COLO829 (cell line): ENCODE results near the gene TUBB6.
A peak's percentile ranks its signal among the peaks of the same experiment; 100 is the strongest.

Experiments used
- DNase-seq: peaks from one replicate; pipeline ENCODE4 v3.0.0; 2012; ENCODE audit warnings: low spot score

TUBB6 gene

DNA sequence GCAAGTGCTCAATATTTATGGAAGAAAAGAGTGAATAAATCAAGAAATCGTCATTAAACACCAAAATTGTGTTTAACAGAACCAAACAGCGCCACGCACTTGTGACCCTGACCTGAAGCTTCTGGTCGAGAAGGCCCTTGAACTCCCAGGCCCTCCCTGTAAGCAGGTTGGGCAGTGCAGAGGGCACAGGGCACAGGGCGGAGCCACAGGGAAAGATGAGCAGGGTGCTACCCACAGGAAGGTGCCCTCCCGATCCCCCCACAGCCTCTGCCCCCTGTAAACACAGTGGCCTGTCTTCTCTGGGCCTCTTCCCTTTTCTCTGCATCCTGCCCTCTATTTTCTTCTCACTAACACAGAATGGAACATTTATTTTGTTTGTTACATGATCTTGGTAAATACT is 16.9 kb upstream of the TUBB6 start:
- no peak for DNase-seq

DNA sequence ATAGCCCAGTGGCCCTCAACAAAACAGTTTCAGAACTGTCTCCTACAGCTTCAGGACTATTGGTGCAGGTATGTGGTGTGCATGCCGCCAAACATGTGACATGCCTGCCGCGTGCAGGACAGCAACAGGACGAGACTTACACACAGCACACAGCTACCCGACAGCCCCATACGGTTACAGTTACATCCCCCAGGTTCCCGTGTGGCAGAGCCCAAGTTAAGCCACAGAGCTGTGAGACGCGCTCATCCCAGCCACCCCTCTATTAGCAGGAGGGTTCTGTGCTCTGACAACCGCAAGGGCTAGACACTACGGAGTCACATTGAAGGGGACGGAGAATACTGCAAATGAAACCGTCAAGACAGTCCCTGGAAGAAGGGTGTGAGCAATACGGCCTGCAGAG is 16.4 kb upstream of the TUBB6 start:
- DNase-seq: no peak

DNA sequence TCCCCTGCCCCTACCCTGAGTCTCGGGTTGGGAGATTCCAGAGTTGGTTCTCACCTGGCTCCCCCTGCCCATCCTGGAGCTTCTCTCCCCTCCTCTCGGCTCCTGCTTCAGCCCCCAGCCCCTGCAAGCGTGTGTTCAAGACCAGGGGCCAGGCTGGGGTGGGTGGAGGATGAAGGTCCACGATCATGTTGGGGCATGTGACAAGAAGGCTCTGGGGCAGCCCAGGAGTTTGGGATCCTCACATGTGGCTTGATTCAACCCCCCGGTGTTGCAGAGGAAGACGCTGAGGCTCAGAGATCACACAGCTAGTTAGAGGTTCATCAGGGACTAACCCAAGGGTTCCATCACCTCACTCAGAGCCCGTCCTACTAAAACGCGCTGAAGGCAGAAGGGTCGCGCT is 14.2 kb upstream of the TUBB6 start:
- DNase-seq: no peak

GRCh38 chr18:12295389-12296086 is 12.5 kb upstream of the TUBB6 start:
- no peak for DNase-seq

DNA sequence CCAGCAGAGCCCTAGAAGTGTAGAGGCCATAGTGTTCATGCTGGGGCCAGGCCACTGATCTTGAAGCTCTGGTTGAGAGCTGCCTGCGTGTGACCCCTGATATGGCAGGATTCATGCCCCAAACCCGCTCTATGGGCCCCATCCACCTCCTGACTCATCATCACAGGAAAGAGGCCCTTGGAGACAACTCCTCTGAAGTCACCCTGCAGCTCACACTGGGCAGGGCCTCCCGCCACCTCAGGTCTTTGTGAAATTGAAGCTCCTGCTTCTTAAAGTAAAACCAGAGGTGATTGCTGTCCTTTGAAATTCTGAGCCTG is 12.0 kb upstream of the TUBB6 start:
- DNase-seq: no peak

- DNase-seq: no peak
Observed at GRCh38 chr18:12296457-12296856, 11.6 kb upstream of the TUBB6 start.

GRCh38 chr18:12299862-12300261 is 8.2 kb upstream of the TUBB6 start:
- no peak for DNase-seq

DNA sequence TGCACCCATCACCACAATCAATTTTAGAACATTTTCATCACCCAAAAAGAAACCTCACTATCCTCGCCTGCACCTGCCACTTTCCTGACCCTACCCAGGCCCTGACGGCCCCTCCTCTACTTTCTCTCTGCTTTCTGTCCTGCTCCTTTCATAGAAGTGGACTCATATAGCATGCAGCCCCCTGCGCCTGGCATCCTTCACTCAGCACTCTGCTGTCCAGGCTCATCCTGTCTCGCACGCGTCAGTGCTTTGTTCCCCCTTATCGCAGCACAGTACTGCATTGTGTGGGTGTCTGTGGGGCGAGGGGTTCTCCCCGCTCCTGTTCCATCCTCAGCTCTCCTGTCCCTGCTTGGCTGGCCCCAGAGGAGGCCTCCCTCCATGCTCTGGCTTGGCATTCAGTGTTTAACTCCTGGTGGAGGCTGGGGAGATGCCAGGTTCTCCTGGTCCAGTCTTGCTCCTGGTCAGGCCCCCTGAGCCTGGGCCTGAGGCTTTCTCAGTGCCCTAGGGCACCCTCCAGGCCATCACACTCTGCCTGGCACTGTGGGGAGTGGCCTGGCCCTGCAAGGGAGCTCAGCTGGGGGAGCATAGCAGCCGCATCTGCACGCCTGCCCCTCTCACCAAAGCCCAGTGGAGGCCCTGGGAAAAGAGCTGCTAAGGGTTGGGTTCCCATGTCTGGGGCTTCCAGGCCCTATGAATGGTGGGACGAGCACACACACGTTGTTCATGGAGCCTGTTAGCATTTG is 6.6 kb upstream of the TUBB6 start:
- no peak for DNase-seq

DNA sequence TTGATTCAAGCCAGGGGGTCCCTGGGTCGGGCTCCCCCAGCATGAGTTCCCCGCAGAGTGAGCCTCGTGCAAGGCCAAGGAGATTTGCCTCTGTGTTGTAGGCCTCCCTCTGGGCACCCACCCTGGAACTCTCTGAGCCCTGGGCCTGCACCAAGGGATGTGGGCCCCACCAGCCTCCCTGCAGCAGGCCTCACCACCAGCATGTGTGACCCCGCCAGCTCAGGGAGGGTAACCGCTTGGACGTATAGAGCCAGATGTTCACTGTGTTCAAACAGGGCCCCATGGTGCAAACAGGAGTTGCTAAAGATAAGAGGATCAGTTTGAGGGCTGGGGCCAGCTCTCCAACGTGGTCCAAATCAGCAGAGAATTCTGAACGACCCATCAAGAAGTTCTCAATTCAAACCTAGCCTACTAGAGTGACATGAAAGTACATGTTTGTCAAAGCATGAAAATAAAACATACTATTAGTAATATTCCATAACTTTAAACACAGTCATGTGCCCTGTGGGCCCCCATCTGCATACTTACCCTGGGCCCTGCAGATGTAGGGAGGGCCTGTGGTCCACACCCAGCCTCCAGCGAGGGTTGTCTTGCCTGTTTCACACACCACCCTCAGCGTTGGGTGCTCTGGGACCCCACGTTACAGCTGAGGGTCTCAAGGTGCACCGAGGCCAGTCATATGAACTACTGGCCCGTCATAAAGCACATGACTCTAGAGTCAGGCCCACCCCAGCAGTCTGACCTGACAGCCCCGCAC is 5.5 kb upstream of the TUBB6 start:
- no peak for DNase-seq

GRCh38 chr18:12304351-12305210 is 3.5 kb upstream of the TUBB6 start:
- no peak for DNase-seq

- no peak for DNase-seq
Observed at GRCh38 chr18:12305211-12305610, 2.8 kb upstream of the TUBB6 start.

DNA sequence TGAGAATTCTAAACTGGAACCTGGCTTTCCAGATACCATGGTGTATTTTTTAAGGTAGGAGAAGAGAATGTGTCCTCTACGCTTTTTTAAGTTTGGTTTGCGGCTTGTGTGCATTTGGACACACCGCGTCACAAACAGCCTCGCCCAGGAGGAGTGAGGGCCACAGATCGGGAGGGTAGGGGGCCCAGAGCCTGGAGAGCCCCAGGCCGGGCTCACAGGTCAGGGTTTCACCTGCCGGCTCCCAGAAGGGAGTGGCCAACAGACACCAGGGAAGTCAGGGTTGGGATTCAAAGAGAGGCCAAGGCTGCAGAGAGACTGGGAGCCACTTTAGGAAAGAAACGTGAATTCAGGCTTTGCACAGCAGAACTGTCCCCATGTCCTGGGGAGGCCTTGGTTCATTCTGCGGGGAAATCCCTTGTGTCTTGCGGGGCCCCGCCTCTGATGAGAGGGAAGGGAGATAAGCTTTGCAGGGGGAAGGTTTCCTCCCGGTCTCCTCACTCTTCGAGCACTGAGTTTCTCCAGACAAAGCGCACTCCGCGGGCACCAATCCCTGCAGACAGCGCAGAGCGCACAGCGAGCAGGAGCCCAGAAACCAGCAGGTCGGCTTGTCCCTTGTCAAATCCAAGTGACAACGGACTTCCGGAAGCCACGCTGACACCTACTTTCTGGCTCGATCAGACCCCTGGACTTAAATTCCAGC is 2.0 kb upstream of the TUBB6 start:
- no peak for DNase-seq

DNA sequence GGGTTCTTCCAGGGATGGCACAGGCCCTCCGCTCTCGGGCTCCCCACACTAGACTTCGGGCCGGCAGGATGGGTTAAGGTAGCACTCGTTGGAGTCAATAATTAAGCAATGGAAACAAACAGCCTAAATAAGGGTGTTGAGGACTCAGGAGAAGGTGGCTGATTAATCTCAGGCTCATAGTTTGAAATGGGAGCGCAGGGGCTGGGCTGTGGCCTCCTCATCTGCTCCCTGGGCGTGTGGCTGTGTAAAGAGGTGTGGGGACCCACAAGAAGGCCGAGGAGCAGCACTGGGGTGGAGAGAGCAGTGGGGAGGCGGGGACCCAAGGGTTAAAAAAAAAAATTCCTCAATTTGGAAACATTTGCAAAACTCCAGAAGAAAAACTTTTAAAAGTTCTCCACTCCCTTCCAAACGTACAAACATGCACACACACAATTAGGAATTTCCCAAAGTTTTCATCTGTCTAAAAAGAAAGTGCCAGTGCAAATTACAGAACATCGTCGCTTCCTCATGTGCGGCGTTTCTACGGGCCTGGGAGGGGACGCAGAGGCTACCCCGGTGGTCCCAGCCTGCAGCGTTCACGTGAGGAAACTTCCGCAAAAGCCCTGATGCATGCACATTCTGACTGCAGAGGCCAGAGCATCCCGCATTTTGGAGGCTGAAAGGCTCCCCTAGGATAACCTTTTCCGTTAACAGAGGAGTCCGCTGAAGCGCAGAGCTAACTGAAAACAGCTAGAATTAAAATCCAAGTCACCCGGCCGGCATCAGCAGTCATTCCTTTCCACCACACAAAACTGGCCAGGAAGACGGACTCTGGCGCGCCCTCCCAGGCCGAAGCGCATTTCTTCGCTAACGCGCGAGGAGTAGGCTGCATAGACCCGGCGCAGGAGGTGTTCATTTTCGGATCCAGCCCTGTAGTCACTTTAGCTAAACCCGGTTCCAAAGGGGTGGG is 1.0 kb upstream of the TUBB6 start:
- DNase-seq: no peak

GRCh38 chr18:12308386-12309100 is 502 bp downstream of the TUBB6 start:
- DNase-seq: peak; percentile 46

GRCh38 chr18:12309683-12310198 is 1.7 kb downstream of the TUBB6 start:
- DNase-seq: no peak

DNA sequence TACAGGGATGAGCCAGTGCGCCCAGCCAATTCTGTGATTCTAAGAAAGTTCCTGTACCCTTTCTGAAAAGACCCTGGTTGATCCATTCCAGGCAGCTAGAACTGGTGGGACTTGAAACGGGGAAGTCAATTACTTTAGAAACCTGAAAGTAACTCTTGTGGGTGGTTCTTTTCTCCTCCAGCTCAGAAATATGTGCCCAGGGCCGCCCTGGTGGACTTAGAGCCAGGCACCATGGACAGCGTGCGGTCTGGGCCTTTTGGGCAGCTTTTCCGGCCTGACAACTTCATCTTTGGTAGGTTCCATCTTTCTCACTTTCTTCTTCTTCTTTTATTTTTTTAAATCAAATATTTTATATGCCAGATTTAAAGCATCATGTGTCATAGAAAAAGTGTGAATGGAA is 2.7 kb downstream of the TUBB6 start:
- DNase-seq: no peak

GRCh38 chr18:12312976-12313375 is 4.9 kb downstream of the TUBB6 start:
- peak; percentile 73 for DNase-seq

- DNase-seq: no peak
Observed at GRCh38 chr18:12313530-12314245, 5.6 kb downstream of the TUBB6 start.
